Activated CD8-positive, alpha-beta memory T cell treated with anti-CD3 and anti-CD28 coated beads for 48 hours (primary cell): ENCODE results near the gene RGL4.
"Not testable (repeated sequence)": the region's sequence is repeated elsewhere in the genome, so short reads cannot be mapped to it uniquely, and the experiment has no call there.

Source experiments
- DNase-seq, 3 experiments: peaks; one replicate each; pipeline ENCODE4 v3.0.0-alpha.2; 2020; ENCODE audit warnings: low read depth in 2 of 3, low spot score in 2 of 3

RGL4 gene

GRCh38 chr22:23728108-23728507 is 37.3 kb downstream of the RGL4 start:
- DNase-seq: not testable (repeated sequence)

GRCh38 chr22:23737696-23738095 is 46.9 kb downstream of the RGL4 start:
- DNase-seq: no peak

DNA sequence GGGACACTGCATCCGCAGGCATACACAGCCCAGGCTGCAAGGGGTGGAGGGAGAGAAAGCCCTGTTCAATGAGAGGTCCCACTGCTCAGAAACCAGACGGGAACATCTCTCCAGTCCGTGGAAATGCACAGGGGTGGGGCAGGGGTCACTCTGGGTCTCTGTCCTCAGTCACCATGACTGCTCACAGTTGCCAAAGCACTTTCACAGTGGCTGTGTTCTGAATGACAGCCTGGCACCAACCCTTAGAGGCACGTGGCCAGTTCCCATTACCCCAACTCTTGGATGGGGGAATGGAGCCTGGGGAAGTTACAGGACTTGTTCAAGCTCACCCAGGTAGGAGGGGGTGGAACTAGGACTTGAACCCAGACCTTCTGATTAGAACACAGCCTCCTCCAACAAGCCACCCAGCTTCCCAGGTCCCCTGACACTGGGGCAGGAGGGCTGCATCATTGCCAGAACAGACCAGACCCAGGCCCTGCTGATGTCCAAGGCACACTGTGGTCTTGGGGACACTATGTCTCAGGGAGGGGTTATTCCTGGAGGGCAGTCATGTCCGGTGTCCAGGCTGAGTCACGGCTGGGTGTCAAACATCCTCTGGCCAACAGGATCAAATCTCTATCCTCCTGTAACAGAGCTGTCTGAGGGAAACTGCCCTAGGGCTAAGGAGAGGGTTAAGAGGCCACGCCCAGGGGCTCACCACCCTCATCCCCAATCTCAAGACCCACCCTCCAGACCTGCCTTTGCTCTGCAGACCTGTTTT is 51.9 kb downstream of the RGL4 start:
- no peak for DNase-seq

- no peak for DNase-seq
Measured at GRCh38 chr22:23743303-23743705, 52.5 kb downstream of the RGL4 start.

DNA sequence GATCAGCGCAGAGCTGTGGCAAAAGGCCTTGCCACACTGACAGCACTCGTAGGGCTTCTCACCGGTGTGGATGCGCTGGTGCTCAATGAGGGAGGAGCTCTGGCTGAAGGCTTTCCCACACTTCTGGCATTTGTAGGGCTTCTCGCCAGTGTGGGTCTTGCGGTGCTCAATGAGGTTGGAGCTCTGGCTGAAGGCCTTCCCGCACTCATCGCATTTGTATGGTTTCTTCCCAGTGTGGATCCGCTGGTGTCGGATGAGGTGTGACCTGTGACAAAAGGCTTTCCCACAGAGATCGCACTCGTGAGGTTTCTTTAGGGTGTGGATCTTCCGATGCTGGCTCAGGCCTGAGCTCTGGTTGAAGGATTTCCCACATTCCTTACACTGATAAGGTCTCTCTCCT is 53.2 kb downstream of the RGL4 start:
- no peak for DNase-seq

GRCh38 chr22:23744485-23744884 is 53.7 kb downstream of the RGL4 start:
- no peak for DNase-seq

GRCh38 chr22:23745791-23746190 is 55.0 kb downstream of the RGL4 start:
- no peak for DNase-seq
